Fibroblast of skin of right biceps (primary cell): ENCODE data around the gene PPP1R7.
A peak's percentile ranks its signal among the peaks of the same experiment; 100 is the strongest.
"Not testable (repeated sequence)": the region's sequence is repeated elsewhere in the genome, so short reads cannot be mapped to it uniquely, and the experiment has no call there.

Source experiments
- DNase-seq: peaks from one replicate; pipeline ENCODE4 v3.0.0-alpha.2; 2013

The PPP1R7 gene

DNA sequence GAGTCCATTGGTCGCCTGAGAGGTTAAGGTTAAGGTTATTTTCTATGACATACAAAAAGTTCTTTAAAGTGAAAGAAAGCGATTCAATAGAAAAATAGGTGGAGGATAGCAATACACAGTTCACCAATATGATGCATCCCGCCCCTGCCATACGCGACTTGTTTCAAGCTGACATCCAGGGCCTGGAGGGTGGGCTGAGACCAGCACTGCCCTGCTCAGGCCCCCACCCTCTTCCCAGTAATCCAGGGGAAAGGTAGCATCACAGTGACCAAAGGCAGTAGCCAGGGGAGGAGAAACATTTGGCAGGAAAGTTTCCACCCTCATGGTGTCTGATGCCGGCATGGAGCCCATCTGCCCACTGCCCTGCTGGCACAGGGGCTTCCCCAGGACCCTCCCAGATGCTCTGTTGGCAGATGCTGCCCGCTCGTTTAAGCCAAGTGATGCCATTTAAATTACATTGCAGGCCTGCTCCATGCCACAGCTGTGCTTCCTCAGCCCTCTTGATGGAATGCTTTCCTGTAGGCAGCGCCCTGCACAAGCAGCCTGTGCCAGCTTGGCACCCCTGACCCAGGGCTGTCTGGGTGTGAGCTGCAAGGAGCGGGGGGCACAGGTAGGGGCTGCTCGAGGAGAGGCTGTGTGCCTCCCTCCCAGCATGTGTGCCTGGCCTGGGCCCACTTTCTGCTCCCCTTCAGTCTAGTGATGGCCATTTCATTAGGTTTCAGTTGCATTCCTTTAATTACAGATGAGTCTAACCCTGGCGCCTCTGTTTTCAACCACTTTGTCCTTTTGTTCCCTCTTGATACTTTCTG, 27.5 kb downstream of the PPP1R7 start:
- no peak for DNase-seq

DNA sequence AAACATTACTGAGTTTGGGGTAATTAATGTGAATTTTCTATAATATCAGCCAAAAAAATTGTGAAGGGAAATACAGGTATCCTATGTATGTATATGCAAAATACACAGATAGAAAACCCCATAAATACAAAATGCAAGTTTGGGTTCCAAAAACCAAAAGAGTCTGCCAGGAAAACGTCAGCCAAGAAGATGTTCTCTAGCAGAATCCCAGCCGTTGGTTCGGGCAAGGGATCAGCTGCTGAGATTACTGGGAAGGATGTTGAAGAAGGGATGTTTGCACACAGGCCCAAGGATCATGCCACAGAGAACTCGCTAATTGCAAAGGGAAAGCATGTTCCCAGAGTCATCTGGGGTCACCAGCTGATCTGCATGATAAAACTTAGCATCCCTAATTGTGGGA, 28.7 kb downstream of the PPP1R7 start:
- no peak for DNase-seq

- peak; percentile 14 for DNase-seq
Observed at GRCh38 chr2:241179899-241180298, 29.6 kb downstream of the PPP1R7 start.

- DNase-seq: no peak
Observed at GRCh38 chr2:241180495-241180894, 30.2 kb downstream of the PPP1R7 start.

DNA sequence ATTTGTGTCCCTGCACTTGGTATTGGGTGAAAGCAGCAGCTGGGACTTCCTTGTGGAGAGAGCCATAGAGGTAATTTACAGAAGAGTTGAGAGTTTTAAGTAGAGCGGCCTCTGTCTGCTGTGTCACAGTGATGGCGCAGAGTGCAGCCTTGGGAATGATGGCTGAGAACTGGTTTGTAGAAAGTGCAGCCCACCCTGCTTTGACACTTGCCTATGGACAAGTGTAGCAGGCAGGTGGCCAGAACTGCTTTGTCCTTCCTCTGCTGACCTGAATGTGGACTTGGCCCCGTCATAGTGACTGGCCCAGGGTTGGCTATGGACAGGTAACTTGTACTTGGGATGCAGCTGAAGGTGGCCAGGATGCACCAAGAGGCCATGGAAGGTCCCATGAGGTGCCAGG, 31.9 kb downstream of the PPP1R7 start:
- DNase-seq: no peak

DNA sequence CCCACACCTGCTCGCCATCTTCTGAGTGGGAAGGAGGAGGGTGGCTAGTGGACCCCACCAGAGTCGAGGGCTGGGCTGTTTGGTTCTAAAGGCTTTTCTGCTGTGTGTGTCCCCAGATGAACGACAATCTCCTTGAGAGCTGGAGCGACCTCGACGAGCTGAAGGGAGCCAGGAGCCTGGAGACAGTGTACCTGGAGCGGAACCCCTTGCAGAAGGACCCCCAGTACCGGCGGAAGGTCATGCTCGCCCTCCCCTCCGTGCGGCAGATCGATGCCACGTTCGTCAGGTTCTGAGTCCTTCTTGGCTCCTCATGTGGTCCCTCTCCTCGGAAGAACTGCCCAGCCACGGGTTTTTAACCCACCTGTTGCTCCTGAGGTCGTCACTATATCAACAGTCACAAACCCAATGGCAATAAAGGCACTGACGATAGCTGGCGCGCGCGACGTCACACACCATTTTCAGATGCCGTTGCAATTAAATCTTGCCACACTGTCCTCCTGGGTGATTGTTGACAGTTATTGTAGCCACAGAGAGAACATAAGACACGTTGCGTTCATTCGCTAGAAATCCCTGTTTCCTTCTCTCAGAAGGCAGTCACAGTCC, 32.4 kb downstream of the PPP1R7 start:
- no peak for DNase-seq

GRCh38 chr2:241183221-241183620, 33.0 kb downstream of the PPP1R7 start:
- DNase-seq: no peak

- no peak for DNase-seq
Observed at GRCh38 chr2:241184901-241185300, 34.6 kb downstream of the PPP1R7 start.

DNA sequence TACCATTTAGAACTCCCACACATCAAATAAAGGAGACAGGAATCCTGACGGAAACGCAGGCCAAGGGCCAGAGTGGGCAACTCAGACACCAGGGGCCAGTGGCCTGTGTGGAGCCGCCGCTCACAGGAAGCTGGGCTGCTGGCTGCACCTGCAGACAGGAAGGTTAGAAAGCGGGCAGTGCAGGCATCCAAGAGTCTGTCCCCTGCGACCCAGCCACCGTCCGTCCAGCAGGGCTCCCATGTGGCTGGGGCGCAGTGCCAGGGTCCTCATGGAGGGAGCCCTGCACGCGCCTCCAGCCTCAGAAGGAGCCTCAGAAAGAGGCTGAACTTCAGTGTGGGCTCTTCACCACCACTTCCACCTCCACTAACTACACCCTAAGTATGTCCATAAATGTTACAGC, 35.7 kb downstream of the PPP1R7 start:
- no peak for DNase-seq

DNA sequence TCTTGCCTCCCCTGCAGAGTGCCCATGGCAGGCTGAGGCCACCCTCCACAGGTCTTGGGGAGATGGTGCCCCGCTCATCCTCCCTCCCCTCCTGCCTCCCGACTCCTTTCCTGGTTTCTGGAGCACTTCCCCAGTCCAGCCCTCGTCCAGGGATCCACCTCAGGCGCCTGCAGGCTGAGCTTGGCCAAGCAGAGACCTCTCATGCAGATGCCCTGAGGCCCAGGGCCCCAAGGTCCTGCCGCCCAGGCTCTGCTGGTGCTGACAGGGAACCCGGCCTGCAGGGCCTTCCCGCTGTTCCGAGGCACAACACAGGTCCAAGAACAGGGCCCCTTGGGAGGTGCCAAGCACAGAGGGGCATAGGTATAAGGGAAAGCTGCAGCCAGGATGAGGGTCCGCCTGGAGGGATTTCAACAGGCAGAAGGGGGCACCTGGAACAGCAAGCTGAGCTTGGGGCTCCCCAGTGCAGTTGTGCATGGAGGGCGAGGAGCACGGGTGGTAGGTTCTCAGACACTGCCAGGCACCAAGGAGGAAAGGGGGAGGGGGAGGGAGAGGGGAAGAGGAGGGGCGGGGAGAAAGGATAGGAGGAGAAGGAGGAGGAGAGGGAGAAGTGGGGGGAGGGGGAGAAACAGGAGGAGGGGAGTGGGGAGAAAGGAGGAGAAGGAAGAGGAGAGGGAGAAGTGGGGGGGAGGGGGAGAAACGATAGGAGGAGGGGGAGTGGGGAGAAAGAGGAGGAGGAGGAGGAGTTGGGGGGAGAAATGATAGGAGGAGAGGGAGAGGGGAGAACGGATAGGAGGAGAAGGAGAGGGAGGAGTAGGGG, 37.0 kb downstream of the PPP1R7 start:
- DNase-seq: no peak

DNA sequence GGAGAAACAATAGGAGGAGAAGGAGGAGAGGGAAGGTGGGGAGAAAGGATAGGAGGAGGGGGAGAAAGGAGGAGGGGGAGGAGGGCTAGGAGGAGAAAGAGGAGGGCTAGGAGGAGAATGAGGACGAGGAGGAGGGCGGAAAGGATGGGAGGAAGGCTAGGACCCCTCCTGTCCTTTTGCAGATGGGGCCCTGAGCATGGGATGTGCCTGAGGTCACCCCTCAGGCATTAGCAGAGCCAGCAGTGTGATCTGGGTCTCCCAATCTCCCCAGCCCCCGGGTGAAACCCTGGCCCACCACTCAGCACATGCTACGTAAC, 37.6 kb downstream of the PPP1R7 start:
- DNase-seq: no peak

DNA sequence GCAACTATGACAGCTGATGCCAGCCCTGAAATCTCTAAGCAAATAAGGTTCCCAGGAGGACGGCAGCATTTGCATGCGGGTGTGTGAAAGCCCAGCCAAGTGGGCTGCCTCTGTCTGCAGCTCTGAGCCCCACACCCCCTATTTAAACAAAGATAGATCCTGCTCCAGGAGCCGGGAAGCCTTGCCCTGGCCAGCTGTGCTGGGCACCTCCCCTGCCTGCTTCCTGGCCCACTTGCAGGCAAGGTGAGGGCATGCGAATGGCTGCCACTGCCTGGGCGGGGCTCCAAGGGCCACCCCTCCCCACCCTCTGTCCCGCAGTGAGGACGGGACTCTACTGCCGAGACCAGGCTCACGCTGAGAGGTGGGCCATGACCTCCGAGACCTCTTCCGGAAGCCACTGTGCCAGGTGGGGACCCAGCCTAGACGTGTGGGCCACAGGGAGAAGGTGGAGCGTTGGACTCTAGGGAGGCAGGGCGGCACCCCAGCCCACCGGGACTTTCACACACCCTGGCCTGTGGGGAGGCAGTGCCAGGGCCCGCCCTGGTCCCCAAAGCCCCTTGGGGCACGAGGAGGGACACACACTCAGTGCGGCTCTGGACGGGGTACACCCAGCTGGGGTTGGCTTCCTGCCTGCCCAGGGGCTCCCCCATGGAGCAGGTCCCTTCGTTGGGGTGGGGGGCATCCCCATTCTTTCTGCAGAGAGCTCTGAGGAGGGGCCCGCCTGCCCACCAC, 38.3 kb downstream of the PPP1R7 start, which contains the start of gene ANO7:
Gene ANO7, plus strand, starts transcription at position 317 of the 732 bp plus-strand sequence. CDS start 1,387 bp downstream, outside the sequence.
- no peak for DNase-seq

- no peak for DNase-seq
Observed at GRCh38 chr2:241189093-241189855, 39.0 kb downstream of the PPP1R7 start.

- DNase-seq: no peak
Observed at GRCh38 chr2:241189856-241190201, 39.6 kb downstream of the PPP1R7 start.

- DNase-seq: no peak
Observed at GRCh38 chr2:241190291-241190981, 40.2 kb downstream of the PPP1R7 start.

DNA sequence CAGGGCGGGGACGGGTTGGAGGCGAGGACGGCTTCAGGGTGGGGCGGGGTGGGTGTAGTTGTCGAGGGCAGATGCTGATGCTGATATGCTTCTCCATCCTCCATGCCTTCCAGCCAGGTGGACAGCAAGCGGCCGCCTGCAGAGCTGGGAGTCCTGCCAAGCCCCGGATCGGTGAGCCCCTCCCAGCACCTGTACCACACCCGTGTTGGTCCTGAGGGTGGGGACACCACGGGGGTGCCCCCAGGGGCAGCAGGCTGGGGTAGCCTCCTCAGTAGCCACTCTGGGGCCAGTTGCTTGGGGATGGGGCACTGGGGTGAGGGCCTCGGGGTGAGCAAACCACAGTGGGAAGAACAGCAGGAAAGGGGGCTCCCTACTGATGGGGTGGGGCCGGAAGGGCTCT, 40.8 kb downstream of the PPP1R7 start:
- DNase-seq: no peak

- DNase-seq: no peak
Observed at GRCh38 chr2:241193271-241193670, 43.0 kb downstream of the PPP1R7 start.

DNA sequence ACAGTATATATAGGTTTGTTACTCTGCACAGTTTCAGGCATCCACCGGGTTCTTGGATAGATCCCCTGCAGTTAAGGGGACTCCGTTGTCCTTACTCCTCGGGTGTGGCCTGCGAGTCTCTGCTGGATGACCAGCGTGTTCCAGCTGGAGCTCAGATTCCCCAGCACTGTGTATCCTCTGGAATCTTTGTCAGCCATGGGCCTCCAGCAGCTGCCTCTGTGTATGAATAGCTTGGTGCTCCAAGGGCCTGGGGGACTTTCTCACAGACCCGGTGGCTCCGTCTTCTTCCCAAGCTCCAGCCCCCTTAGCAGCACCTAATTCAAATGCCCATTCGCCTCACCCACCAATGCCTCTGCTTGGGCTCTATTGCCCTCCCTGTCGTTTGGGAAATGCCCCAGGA, 44.5 kb downstream of the PPP1R7 start:
- no peak for DNase-seq

- no peak for DNase-seq
Observed at GRCh38 chr2:241195506-241196130, 45.4 kb downstream of the PPP1R7 start.

DNA sequence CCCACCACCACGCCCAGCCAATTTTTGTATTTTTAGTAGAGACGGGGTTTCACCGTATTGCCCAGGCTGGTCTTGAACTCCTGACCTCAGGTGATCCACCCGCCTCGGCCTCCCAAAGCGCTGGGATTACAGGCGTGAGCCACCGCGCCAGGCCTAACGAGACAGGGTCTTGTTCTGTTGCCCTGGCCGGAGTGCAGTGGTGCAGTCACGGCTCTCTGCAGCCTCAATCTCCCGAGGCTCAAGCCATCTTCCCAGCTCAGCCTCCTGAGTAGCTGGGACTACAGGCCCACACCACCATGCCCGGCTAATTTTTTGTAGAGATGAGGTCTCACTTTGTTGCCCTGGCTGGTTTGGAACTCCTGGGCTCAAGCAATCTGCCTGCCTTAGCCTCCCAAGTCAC, 47.0 kb downstream of the PPP1R7 start:
- DNase-seq: not testable (repeated sequence)

DNA sequence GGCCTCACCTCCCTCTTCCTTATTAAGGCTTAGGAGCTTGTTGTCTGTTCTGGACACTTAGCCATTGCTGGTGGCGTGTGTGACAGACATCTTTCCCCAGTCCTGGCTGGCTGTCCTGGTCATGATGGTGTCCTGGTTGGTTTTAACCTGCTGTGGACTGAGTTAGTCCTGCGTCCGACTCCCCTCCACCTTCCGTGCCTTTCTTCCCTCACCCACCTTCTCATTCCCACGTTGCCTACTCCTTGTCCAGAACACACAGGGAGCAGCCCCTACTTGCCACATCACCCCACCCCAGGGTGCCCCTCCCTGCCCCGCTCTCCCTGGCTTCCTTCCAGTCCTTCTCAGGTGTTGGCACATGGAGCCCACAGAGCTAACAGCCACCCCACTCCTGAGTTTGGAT, 47.7 kb downstream of the PPP1R7 start:
- DNase-seq: no peak
